Stomach (tissue), 9 donors: ENCODE results near the gene RAB19. TPM values are rescaled to one million over a fixed set of nuclear protein-coding genes. Genes with fewer than 3 reads are reported as not detected.

Experiments used
- DNase-seq, 2 donors: peaks; one replicate each; pipeline versions ENCODE4 v3.0.0 to v3.0.0-alpha.2; 2013 to 2019
- H3K27ac ChIP-seq, 5 donors: fragments of 200-600 bp in 4 of 5; sonication (generic) in 4 of 5; one replicate each; pipeline ENCODE4 v1.5.1; 2013 to 2019; ENCODE audit warnings: mild to moderate bottlenecking in 1 of 5, moderate library complexity in 1 of 5
- H3K27me3 ChIP-seq, 3 donors: fragments of 200-600 bp; sonication (generic); one replicate each; pipeline ENCODE4 v1.5.1; 2017 to 2019; ENCODE audit warnings: mixed run types in 1 of 3
- H3K36me3 ChIP-seq, 4 donors: fragments of 200-600 bp; sonication (generic); 1 replicate in 3 of 4; 2 replicates in 1 of 4; pipeline ENCODE4 v1.5.1; 2016 to 2019
- H3K4me1 ChIP-seq, 4 donors: fragments of 200-600 bp; sonication (generic); one replicate each; pipeline ENCODE4 v1.5.1; 2016 to 2019
- H3K4me3 ChIP-seq, 4 donors: fragments of 200-600 bp; sonication (generic) in 3 of 4; one replicate each; pipeline ENCODE4 v1.5.1; 2016 to 2019; ENCODE audit warnings: mild to moderate bottlenecking in 1 of 4
- H3K9me3 ChIP-seq, 4 donors: fragments of 200-600 bp; sonication (generic); one replicate each; pipeline ENCODE4 v1.5.1; 2016 to 2019
- EP300 ChIP-seq: sonication (generic); formaldehyde crosslinking; IDR thresholded peaks from one replicate; pipeline ENCODE4 v1.6.1; 2017; ENCODE audit warnings: antibody characterized with exemption
- POLR2A ChIP-seq, 4 donors: fragments of 450-650 bp; IDR thresholded peaks; one replicate each; pipeline ENCODE4 v1.6.1; 2016; ENCODE audit warnings: antibody characterized with exemption in 4 of 4, control low read depth in 2 of 4, mild to moderate bottlenecking in 1 of 4, moderate library complexity in 1 of 4
- POLR2AphosphoS5 ChIP-seq, 3 donors: sonication (generic); formaldehyde crosslinking; IDR thresholded peaks; one replicate each; pipeline ENCODE4 v1.6.1; 2016; ENCODE audit warnings: antibody characterized with exemption in 3 of 3
- WGBS, 5 donors: extraction: QIAGEN DNeasy Blood & Tissue Kit in 3 of 5; methylation state at CpG; one replicate each; pipeline versions ENCODE4 v1.1.5 to v1.1.7; 2013 to 2018; 5-methylcytosine and 5-hydroxymethylcytosine counted together
- intact Hi-C: fragments of 100-400 bp; cut with DNase I; formaldehyde crosslinking; loops from one replicate; pipeline ENCODE4 v1.15.1; 2023; ENCODE audit warnings: low total_unique reads
- polyA plus RNA-seq, 3 donors: library from polyadenylated mRNA; stranded (reverse); fragments of 200-250 nt; gene quantifications; one replicate each; pipeline ENCODE4 v1.2.3, GENCODE V29; 2013
- total RNA-seq, 5 donors: library from RNA; depleted of rRNA; stranded (reverse); fragments of >200 nt; gene quantifications; one replicate each; pipeline versions ENCODE4 v1.1.0 to v1.2.3, GENCODE V29; 2014 to 2016
- TF ChIP-seq, protein P1 (sequence below), 7 experiments: fragments of 450-650 bp in 4 of 7; fragments of 200-600 bp in 3 of 7; sonication (generic) in 3 of 7; IDR thresholded peaks; one replicate each; pipeline ENCODE4 v1.5.1; 2016 to 2019; ENCODE audit warnings: antibody characterized with exemption in 7 of 7, control low read depth in 2 of 7, mild to moderate bottlenecking in 1 of 7
- donor health status: healthy with polysubstance abuse.
- donor health status: Bipolar disorder and iron deficiency.
- donor health status: healthy.

Gene RAB19
- total and polyA plus RNA-seq, 8 donors: 0.20 to 4.6 (median 0.87) TPM; not detected in 3

GRCh38 chr7:140364819-140365218, 39.0 kb upstream of the RAB19 start:
- WGBS, 5 donors: 79 to 95% (median 91%) methylated on average over 3 of the region's 3 CpGs

GRCh38 chr7:140367528-140367927, 36.3 kb upstream of the RAB19 start:
- H3K27ac ChIP-seq: no peak overlapping the region

More at GRCh38 chr7:140364819-140365218, 39.0 kb upstream of the RAB19 start:
- H3K27me3 ChIP-seq: no peaks in the 10 kb centered on the region
- no peak overlapping the region for H3K4me3 ChIP-seq
- no peak overlapping the region for H3K27ac ChIP-seq
- intact Hi-C loops: no loop called here
- TF ChIP-seq POLR2AphosphoS5 (IDR thresholded peaks at IDR 0.05) (no peak), POLR2A (IDR thresholded peaks at IDR 0.05) (no peak), EP300 (no peak)
- TF ChIP-seq, protein P1, sequence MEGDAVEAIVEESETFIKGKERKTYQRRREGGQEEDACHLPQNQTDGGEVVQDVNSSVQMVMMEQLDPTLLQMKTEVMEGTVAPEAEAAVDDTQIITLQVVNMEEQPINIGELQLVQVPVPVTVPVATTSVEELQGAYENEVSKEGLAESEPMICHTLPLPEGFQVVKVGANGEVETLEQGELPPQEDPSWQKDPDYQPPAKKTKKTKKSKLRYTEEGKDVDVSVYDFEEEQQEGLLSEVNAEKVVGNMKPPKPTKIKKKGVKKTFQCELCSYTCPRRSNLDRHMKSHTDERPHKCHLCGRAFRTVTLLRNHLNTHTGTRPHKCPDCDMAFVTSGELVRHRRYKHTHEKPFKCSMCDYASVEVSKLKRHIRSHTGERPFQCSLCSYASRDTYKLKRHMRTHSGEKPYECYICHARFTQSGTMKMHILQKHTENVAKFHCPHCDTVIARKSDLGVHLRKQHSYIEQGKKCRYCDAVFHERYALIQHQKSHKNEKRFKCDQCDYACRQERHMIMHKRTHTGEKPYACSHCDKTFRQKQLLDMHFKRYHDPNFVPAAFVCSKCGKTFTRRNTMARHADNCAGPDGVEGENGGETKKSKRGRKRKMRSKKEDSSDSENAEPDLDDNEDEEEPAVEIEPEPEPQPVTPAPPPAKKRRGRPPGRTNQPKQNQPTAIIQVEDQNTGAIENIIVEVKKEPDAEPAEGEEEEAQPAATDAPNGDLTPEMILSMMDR (IDR thresholded peaks at IDR 0.05): no peak
- H3K36me3 ChIP-seq: peaks cover 4 to 59% (median 49%) of the 10 kb centered on the region in 4 donors
- DNase-seq: no peak
- H3K4me1 ChIP-seq: no peaks in the 10 kb centered on the region
- no peaks in the 10 kb centered on the region for H3K9me3 ChIP-seq

DNA sequence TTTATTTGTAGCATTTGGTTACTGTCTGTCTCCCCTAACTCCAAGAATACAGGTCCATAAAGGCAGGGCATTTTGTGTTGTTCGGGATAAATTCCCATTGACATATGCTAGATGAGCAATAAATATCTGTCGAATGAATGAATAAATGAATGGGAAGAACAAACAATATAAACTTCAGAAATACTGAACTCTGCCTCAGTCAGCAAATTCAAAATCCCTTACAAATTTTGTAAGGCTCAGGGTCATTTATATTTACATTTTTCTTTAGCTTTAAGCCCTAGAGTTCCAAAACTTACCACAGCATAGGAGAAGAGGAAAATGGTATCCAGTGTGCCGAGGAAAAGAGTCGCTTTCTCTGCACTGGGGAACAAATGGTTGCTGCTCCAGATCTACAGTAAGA, 34.6 kb upstream of the RAB19 start:
- TF ChIP-seq, protein P1 (IDR thresholded peaks at IDR 0.05): no peak
- TF ChIP-seq POLR2A (IDR thresholded peaks at IDR 0.05): no peak
- 94 to 98% (median 95%) methylated on average over 4 of the region's 4 CpGs for WGBS, 5 donors
- Histone ChIP-seq H3K4me1 (no peaks in the 10 kb centered on the region), H3K9me3 (no peaks in the 10 kb centered on the region), H3K27ac (no peak overlapping the region), H3K27me3 (no peaks in the 10 kb centered on the region), H3K4me3 (no peak overlapping the region), H3K36me3 (peaks cover under 1 to 64% (median 54%) of the 10 kb centered on the region in 4 donors)
- intact Hi-C loops: no loop called here
- no peak for DNase-seq

More at GRCh38 chr7:140367528-140367927, 36.3 kb upstream of the RAB19 start:
- Histone ChIP-seq H3K9me3 (no peaks in the 10 kb centered on the region), H3K36me3 (peaks cover 4 to 61% (median 54%) of the 10 kb centered on the region in 4 donors), H3K27me3 (no peaks in the 10 kb centered on the region), H3K4me1 (no peaks in the 10 kb centered on the region), H3K4me3 (no peak overlapping the region)
- no peak for DNase-seq
- no peak for TF ChIP-seq POLR2AphosphoS5 (IDR thresholded peaks at IDR 0.05)
- no peak for TF ChIP-seq POLR2A (IDR thresholded peaks at IDR 0.05)
- TF ChIP-seq, protein P1 (IDR thresholded peaks at IDR 0.05): no peak
- no peak for TF ChIP-seq EP300
- intact Hi-C loops: no loop called here
- WGBS, 5 donors: 86 to 97% (median 93%) methylated on average over 9 of the region's 9 CpGs

DNA sequence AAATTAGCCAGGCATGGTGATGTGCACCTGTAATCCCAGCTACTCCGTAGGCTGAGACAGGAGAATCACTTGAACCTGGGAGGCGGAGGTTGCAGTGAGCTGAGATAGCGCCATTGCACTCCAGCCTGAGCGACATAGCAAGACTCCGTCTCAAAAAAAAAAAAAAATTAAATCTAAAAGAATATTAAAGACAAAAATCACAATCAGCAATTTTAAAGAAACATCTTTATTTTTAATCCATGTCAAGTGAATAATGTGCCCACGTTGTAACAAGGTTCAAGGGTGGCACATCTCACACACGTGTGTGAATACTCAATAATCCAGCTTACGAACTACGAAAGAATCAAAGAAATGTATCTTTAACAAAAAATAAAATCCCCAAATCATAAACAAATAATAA, 28.5 kb upstream of the RAB19 start:
- WGBS, 5 donors: 91 to 97% (median 96%) methylated on average over 9 of the region's 9 CpGs
- Histone ChIP-seq H3K36me3 (peaks cover 29 to 69% (median 60%) of the 10 kb centered on the region in 4 donors), H3K4me3 (no peak overlapping the region), H3K27ac (no peak overlapping the region), H3K4me1 (no peaks in the 10 kb centered on the region), H3K9me3 (no peaks in the 10 kb centered on the region), H3K27me3 (no peaks in the 10 kb centered on the region)
- intact Hi-C loops: no loop called here
- TF ChIP-seq EP300: no peak
- TF ChIP-seq, protein P1 (IDR thresholded peaks at IDR 0.05): no peak
- no peak for TF ChIP-seq POLR2A (IDR thresholded peaks at IDR 0.05)
- TF ChIP-seq POLR2AphosphoS5 (IDR thresholded peaks at IDR 0.05): no peak
- no peak for DNase-seq
